NOMO-1 (cell line): ENCODE results near the gene TMEM154.
A peak's percentile ranks its signal among the peaks of the same experiment; 100 is the strongest.
"Not testable (repeated sequence)": the region's sequence is repeated elsewhere in the genome, so short reads cannot be mapped to it uniquely, and the experiment has no call there.

ENCODE experiments used
- DNase-seq, 2 experiments: peaks; one replicate each; lab custom pipeline; 2025; ENCODE audit not compliant: unreplicated experiment in 2 of 2; lab: John Stamatoyannopoulos, UW

TMEM154 gene

GRCh38 chr4:152672206-152673092, 7.3 kb downstream of the TMEM154 start:
- no peak for DNase-seq

- no peak for DNase-seq
Measured at GRCh38 chr4:152668338-152668964, 11.3 kb downstream of the TMEM154 start.

DNA sequence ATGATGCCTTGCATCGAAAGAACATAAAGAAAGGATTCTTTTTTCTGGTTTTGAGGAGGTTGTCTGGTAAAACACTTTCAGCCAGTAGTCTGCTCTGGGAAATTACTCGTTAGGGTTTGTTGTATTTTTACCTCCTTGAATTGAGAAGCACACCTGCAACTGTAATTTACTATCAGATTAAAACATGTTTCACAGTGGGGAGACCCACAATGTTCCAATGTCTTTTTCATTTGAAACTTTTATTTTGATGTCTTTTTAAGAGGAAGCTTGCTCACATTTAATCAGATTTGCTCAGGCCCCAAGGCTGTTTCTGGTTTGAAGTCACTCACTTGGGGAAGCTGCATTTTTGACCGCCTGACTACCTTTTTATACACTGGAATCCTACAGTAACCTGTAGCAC, 12.0 kb downstream of the TMEM154 start:
- DNase-seq: no peak

DNA sequence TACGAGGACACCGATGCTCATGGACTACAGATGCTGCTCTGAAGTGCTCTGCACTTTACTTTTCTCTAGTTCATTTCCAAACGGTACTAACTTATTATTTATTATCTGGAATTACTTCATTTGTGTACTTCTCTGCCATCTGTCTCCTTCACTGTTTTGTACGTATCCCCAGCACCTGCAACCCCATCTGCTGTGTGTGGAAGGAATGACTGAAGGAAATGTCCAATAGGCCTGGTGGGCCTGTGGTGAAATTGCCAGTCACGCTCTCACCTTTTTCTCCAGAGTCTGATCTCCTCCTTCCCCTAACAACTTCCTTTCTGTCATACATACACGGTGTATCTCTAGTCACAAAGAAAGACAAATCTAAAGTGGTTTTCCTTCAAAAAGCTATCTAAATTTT, 12.9 kb downstream of the TMEM154 start:
- DNase-seq: no peak

DNA sequence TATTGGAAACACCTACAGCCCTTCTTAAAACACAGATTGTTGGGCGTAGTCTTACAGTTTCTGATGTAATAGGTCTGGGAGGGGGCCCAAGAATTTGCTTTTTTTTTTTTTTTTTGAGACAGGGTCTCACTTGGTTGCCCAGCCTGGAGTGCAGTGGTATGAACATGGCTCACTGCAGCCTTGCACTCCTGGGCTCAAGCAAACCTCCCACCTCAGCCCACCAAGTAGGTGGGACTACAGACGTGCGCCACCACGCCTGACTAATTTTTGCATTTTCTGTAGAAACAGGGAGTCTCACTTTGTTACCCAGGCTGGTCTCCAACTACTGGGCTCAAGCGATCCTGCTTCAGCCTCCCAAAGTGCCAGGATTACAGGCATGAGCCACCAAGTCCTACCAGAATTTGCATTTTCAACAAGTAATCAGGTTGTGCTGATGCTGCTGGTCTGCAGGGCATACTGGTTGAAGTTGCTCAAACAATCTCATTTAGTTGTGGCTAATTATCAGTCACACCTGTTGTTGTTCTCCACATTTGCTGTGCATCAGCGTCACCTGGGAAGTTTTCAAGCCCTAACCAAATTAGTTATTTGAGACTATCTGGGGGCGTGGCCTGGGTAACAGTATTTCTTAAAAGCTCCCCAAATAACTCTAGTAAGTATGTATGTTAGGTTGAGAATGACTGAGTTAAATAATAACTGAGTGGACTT, 14.0 kb downstream of the TMEM154 start:
- DNase-seq: no peak

DNA sequence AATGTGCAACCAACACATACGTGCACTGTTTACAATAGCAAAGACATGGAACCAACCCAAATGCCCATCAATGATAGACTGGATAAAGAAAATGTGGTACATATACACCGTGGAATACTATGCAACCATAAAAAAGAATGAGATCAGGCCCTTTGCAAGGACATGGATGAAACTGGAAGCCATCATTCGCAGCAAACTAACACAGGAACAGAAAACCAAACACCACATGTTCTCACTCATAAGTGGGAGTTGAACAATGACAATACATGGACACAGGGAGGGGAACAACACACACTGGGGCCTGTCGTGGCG, 15.8 kb downstream of the TMEM154 start:
- not testable (repeated sequence) for DNase-seq

- DNase-seq: peak; percentile 79 to 92
Measured at GRCh38 chr4:152663203-152664066, 16.4 kb downstream of the TMEM154 start.

GRCh38 chr4:152661649-152662048, 18.1 kb downstream of the TMEM154 start:
- DNase-seq: no peak

GRCh38 chr4:152660526-152660925, 19.3 kb downstream of the TMEM154 start:
- no peak for DNase-seq

- DNase-seq: no peak
Measured at GRCh38 chr4:152659806-152660205, 20.0 kb downstream of the TMEM154 start.

DNA sequence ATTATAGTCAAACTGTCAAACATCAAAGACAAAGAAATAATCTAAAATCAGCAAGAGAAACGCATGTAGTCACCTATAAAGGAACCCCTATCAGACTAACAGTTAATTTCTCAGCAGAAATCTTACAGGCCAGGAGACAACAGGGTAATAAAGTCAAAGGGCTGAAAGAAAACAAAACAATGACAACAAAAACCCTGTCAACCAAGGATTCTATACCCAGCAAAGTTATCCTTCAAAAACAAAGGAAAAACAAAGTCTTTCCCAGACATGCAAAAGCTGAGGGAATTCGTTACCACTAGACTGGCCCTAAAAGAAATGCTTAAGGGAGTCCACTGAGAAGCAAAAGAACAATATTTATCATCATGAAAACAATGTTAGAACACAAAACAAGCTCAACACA, 22.1 kb downstream of the TMEM154 start:
- DNase-seq: no peak

- DNase-seq: no peak
Measured at GRCh38 chr4:152655272-152656129, 24.3 kb downstream of the TMEM154 start.

GRCh38 chr4:152652102-152652501, 27.7 kb downstream of the TMEM154 start:
- no peak for DNase-seq

- DNase-seq: no peak
Measured at GRCh38 chr4:152651473-152652060, 28.2 kb downstream of the TMEM154 start.

GRCh38 chr4:152646221-152646620, 33.6 kb downstream of the TMEM154 start:
- no peak for DNase-seq

DNA sequence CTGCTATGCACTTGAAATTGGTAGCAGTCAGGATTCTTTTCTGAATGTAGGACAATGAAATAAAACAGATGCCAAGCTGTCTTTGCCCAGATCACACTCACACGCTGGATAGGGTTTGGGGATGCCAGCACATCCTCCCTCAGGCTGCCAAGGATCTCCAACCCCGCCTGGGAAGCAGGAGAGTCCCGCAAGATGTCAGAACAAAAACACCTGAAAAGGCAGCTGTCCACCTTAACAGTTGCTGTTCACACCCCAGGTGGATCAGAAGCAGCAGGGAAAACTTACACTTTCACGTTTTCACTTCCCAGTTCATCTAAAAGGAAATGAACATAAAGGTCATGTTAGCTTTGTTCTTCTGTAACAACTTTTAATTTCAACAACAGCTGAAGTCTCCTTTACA, 35.7 kb downstream of the TMEM154 start:
- no peak for DNase-seq

GRCh38 chr4:152643153-152644035, 36.4 kb downstream of the TMEM154 start:
- DNase-seq: peak; percentile 69 to 83

DNA sequence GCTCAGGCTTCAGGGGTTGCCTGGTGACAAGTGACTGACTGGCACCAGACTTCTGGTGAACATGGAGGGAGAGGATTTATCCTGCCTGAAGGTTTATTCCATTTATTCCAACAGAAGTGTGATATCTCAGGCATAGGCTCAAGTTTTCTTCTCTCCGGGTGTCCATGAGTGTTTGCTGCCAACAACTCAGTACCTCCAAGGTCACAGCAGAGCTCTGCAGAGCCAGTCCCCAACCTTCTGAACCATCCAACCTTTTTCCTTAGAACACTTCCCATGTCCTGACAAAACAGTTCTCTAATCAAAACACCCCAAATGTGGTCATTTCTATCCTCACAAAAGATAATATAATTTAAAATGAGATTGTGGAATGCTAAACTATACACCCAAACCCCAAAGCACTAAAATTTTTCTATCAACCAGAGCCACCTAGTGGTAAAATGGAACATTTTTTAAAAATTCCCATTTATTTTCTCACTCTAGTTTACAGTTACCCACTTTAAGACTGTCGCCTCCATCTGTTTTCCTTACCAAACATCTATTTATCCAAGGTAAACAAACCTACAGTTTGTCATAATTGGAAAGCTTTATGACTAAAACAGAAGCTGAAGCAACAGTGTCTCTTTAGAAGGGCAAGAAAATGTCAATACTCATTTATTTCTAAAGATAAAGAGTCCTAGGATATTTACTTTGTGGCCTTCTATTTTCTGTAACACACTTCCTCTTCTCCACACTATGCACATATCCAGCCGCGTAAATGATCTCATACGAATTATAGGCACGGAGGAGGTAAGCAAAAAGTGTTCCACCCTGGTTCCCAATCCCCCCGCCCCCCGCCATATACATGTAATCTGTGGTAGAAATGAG, 39.5 kb downstream of the TMEM154 start:
- peak in 1 of 2 experiments; percentile 1 for DNase-seq
